COR-L47 (cell line): ENCODE results near the gene ATP6AP1.
A peak's percentile ranks its signal among the peaks of the same experiment; 100 is the strongest.

Source experiments
- DNase-seq: peaks from one replicate; lab custom pipeline; 2025; lab: John Stamatoyannopoulos, UW

ATP6AP1 gene

DNA sequence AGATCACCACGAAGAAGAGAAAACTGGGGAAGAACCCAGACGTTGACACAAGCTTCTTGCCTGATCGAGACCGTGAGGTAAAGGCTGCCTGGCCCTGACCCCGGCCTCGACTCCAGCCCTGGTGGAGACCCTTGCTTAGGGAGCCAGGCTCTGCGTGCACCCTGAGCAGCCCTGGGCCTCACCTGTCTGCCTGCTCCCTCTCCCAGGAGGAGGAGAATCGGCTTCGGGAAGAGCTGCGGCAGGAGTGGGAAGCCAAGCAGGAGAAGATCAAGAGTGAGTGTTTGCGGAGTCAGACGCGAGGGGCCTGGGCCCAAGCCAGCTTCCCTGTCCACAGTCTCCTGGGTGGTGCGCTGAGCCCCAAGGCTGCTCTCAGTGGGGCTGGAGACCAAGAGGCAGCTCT, 20.0 kb downstream of the ATP6AP1 start:
- DNase-seq, result no peak

DNA sequence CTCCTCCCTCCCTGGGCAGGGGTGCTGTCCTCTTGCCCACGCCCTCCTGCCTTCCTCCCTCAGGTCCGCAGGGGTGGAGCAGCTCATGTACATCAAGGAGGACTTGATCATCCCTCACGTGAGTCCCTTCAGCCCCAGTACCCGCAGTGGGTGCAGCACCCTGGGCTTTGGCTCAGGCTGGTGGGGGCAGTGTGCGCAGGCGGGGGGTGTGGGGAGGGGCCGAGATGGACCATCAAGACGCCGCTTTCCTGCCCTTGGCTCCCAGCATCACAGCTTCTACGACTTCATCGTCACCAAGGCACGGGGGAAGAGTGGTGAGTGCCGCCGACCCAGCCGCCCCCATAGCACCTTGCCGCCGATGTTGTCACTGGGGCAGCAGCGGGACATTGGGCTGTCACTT, 21.1 kb downstream of the ATP6AP1 start:
- no peak for DNase-seq

DNA sequence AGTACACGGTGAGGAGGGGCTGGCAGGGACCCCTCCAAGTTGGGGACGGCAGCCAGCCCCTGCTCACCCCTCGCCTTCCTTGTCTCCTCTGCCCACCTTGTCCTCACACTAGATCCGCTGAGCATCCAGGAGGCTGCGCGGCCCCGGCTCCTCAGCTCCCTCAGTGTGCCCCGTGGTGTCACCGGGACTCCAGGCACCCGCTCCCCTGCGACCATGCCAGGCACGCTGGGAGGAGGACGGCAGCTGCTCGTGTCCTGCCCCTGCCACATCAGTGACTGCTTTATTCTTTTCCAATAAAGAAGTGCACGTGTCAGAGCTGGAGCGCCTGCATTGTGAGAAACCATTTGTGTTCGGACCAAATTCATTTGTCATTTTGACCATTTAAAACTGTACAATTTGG, 21.8 kb downstream of the ATP6AP1 start:
- DNase-seq, result no peak

- no peak for DNase-seq
Measured at GRCh38 chrX:154452823-154453222, 24.3 kb downstream of the ATP6AP1 start.

DNA sequence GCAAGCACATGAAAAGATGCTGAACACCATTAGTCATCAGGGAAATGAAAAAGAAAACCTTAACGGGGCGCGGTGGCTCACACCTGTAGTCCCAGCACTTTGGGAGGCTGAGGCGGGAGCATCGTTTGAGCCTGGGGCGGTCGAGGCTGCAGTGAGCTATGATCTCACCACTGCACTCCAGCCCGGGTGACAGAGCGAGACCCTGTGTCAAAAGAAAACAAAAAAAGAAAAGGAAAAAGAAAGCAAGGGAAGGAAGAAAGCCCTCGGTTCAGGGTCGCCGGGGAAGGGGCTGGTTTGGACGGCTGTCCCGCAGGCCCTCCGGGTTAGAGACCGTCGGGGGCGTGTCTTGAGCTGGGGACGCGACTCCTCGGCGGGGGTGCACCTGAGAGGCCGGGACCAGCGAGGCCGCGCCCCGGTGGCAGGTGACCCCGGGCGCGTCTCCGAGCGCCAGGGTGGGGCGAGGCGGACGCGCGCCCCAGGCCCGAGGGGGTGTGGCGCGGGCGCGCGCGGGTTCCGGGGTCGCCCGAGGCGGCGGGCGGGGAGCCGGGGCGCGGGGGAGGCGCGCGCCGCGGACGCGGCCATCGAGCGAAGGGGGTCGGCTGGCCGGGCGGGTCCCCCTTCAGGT, 29.1 kb downstream of the ATP6AP1 start:
- DNase-seq, result no peak

GRCh38 chrX:154458116-154458953, 29.9 kb downstream of the ATP6AP1 start, which contains the start of gene PLXNA3:
TSS of gene PLXNA3 (plus strand) at chrX:154458281. CDS start at chrX:154460184, 1,903 bp downstream.
- DNase-seq, result peak; percentile 20

GRCh38 chrX:154458954-154459778, 30.7 kb downstream of the ATP6AP1 start:
- peak; percentile 19 for DNase-seq

GRCh38 chrX:154459832-154460231, 31.4 kb downstream of the ATP6AP1 start:
- no peak for DNase-seq

DNA sequence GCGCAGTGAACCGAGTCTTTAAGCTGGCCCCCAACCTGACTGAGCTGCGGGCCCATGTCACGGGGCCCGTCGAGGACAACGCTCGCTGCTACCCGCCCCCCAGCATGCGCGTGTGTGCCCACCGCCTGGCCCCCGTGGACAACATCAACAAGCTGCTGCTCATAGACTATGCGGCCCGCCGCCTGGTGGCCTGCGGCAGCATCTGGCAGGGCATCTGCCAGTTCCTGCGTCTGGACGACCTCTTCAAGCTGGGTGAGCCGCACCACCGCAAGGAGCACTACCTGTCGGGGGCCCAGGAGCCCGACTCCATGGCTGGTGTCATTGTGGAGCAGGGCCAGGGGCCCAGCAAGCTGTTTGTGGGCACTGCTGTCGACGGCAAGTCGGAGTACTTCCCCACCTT, 31.8 kb downstream of the ATP6AP1 start:
- DNase-seq, result no peak

DNA sequence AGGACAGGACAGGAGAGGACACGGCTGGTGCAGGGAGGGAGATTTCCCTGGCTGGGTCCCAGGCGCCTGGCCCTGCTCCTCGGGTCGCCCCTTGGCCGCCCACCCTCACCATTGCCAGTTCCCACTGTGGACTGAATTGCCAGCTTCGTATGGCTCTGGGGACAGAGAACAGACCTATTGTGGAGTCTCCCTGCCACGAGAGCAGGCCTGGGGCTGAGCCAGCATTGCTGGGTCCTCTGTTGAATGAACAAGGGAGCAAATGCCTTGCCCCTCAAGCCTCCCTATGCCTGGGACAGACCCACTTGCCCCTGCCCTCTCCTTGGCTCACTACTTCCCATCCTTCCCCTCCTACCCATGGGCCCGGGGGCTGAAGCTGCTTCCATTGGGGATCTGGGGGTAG, 33.9 kb downstream of the ATP6AP1 start:
- no peak for DNase-seq

DNA sequence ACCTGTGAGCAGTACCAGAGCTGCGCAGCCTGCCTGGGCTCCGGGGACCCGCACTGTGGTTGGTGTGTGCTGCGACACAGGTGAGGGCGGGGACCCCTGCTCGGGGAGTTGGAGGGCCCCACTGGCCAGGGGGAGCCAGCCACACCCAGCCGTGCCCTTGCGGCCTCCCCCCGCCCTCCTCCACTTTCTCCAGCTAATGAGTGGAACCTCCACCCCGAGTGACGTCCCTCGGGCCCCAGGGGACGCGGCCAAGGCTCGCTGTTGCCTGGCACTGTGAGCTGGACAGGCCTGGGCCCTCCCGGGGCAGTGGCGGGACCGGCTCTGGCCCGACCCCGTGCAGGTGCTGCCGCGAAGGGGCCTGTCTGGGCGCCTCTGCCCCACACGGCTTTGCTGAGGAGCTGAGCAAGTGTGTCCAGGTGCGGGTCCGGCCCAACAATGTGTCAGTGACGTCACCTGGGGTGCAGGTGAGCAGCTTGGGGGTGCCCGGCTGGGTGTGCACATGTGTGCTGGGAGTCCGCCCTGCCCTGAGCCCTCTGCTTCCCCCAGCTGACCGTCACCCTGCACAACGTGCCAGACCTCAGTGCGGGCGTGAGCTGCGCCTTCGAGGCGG, 35.2 kb downstream of the ATP6AP1 start:
- DNase-seq, result no peak

DNA sequence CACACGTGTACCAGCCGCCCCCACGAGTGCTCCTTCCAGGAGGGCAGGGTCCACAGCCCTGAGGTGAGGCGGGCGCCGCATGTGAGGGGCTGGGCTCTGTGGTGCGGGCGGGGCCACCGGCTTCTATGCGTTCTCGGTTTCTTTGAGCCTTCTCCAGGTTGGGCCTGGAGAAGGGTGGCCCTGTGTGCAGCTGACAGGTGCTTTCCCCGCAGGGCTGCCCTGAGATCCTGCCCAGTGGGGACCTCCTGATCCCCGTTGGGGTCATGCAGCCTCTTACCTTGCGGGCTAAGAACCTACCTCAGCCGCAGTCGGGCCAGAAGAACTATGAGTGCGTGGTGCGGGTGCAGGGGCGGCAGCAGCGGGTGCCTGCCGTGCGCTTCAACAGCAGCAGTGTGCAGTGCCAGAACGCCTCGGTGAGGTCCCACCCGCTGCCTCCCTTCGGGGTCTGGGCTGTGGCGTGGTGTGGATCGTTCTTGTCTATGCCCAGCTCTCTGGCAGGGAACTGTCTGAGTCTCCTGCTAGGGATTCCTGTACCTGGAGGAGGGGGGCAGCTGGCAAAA, 36.4 kb downstream of the ATP6AP1 start:
- no peak for DNase-seq

DNA sequence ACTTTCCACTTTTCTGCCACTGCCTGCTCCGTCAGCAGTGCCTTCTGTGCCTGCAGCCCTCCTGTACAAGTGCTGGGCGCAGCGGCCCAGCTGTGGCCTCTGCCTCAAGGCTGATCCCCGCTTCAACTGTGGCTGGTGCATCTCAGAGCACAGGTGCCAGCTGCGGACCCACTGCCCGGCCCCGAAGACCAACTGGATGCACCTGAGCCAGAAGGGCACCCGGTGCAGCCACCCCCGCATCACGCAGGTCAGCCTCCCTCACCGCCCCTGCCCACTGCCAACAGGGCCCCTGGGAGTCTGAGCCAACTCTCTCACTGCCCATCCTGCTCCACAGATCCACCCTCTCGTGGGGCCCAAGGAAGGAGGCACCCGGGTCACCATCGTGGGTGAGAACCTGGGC, 37.1 kb downstream of the ATP6AP1 start:
- no peak for DNase-seq

DNA sequence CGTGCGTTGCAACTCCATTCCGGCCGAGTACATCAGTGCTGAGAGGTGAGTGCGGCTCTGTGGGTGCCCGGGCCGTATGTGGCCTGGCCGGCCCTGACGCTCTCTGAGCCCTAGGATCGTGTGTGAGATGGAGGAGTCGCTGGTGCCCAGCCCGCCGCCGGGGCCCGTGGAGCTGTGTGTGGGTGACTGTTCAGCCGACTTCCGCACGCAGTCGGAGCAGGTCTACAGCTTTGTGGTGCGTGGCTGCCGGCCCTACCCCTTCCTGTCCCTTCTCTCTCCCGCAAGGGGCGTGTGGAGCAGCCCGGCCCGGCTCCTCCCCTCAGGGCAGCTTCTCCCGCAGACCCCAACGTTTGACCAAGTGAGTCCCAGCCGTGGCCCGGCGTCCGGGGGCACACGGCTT, 37.6 kb downstream of the ATP6AP1 start:
- DNase-seq, result no peak

DNA sequence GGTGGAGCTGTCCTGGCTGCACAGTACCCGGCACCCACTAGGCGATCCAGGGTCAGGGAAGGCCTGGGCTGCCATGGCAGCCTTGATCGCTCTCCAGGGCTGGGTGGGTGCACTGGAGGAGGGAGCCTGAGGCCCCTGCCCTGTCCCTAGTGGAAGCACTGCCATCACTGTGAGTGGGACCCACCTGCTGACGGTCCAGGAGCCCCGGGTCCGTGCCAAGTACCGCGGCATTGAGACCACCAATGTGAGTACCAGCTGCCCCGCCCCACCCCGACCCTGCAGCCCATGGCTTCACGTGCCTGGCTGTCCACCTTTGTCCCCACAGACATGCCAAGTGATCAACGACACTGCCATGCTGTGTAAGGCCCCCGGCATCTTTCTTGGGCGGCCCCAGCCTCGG, 38.4 kb downstream of the ATP6AP1 start:
- DNase-seq, result no peak

DNA sequence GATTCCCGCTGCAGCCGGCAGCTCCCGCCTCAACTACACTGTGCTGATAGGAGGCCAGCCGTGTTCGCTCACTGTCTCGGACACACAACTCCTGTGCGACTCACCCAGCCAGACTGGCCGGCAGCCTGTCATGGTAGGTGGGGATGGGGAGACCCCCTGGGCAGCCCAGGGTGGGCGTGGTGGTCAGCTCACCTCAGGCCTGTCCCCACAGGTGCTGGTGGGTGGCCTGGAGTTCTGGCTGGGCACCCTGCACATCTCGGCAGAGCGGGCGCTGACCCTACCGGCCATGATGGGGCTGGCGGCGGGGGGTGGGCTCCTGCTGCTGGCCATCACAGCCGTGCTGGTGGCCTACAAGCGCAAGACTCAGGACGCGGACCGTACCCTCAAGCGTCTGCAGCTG, 39.1 kb downstream of the ATP6AP1 start:
- no peak for DNase-seq

- DNase-seq, result no peak
Measured at GRCh38 chrX:154468217-154468616, 39.7 kb downstream of the ATP6AP1 start.

DNA sequence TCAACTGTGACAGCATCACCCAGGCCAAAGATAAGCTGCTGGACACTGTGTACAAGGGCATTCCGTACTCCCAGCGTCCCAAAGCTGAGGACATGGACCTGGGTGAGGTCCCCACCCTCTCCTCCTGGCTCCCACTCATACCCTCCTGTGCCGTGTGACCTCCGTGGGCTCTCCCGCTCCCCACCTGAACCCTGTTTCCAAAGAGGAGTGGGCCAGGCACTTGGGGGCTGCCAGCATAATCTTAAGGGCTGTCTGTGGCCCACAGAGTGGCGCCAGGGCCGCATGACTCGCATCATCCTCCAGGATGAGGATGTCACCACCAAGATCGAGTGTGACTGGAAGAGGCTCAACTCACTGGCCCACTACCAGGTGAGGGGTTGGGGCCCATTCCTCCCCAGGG, 40.6 kb downstream of the ATP6AP1 start:
- no peak for DNase-seq

- DNase-seq, result no peak
Measured at GRCh38 chrX:154469880-154470279, 41.4 kb downstream of the ATP6AP1 start.

GRCh38 chrX:154470434-154470833, 42.0 kb downstream of the ATP6AP1 start:
- no peak for DNase-seq

- no peak for DNase-seq
Measured at GRCh38 chrX:154470914-154471568, 42.6 kb downstream of the ATP6AP1 start.
